ENCODE results near the gene MPIG6B. TPM values are rescaled to one million over a fixed set of nuclear protein-coding genes. Genes with fewer than 3 reads are reported as not detected.

The MPIG6B gene
- total and polyA plus RNA-seq, 2 donors from 2014 or later, result 0.60 TPM; not detected in 1

DNA sequence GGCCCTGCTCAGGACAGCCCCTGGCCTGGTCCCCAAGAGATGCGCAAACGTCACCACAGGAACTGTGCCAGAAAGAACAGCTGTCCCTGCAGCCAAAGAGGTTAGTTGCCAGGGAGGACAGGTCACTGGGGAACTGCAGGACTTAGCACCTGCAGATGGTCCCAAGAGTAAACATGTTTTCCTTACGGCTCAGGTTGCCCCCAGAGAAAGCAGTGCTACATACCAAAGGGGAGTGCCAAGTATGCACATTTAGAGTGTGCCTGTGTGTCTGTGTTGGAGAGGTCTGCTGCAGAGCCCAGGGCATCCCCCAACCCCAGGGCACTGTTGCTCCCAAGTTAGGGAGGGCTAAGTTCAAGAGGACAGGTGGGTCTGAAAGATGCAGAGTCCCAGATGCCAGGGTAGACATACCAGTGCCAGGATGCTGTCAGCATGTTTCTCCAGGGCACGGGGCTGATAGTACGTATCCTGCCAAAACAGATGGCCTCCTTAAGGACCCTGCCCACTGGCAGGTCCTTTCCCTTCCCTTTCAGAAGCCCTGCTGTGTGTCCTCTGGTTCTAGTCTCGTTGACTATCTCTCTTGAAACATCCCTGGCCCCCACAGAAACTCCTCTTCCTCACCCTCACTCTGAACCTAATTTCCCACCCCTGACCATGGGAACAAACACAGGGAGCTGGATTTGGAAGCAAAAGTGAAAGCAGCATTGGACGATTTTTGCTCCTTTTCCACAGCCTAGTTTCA lies 21.3 kb upstream of the MPIG6B start:
- TF ChIP-seq, protein P1, sequence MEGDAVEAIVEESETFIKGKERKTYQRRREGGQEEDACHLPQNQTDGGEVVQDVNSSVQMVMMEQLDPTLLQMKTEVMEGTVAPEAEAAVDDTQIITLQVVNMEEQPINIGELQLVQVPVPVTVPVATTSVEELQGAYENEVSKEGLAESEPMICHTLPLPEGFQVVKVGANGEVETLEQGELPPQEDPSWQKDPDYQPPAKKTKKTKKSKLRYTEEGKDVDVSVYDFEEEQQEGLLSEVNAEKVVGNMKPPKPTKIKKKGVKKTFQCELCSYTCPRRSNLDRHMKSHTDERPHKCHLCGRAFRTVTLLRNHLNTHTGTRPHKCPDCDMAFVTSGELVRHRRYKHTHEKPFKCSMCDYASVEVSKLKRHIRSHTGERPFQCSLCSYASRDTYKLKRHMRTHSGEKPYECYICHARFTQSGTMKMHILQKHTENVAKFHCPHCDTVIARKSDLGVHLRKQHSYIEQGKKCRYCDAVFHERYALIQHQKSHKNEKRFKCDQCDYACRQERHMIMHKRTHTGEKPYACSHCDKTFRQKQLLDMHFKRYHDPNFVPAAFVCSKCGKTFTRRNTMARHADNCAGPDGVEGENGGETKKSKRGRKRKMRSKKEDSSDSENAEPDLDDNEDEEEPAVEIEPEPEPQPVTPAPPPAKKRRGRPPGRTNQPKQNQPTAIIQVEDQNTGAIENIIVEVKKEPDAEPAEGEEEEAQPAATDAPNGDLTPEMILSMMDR (IDR thresholded peaks at IDR 0.05; ENCODE audit: borderline replicate concordance, extremely low read depth, insufficient read depth), result no peak
- Histone ChIP-seq H3K4me1 (ENCODE audit: control insufficient read depth in 2 of 3, insufficient read depth in 2 of 3, low read depth in 1 of 3, low read length in 3 of 3) (peaks cover 0 to 10% (median 9%) of the 10 kb centered on the region in 3 donors), H3K9me3 (ENCODE audit: control insufficient read depth in 2 of 3, insufficient read depth in 1 of 3, low read length in 3 of 3) (no peaks in the 10 kb centered on the region), H3K36me3 (ENCODE audit: control insufficient read depth in 2 of 3, insufficient read depth in 3 of 3, low read length in 3 of 3) (peaks cover 3 to 5% (median 4%) of the 10 kb centered on the region in 3 donors), H3K27me3 (ENCODE audit: control insufficient read depth, insufficient read depth, low read length) (no peaks in the 10 kb centered on the region), H3K27ac (ENCODE audit: low read depth in 2 of 2, low read length in 2 of 2) (no peak overlapping the region), H3K9ac (ENCODE audit: low read length in 3 of 3) (peak overlapping the region; percentile 81 to 96 (median 88)), H3K4me3 (ENCODE audit: low read length in 3 of 3) (peak overlapping the region; percentile 89 to 98 (median 96))
- peak in 3 of 5 donors; percentile 41 to 74 (median 52) for DNase-seq
- intact Hi-C loops (cut with DNase I), result no loop called here
- no peak for FAIRE-seq

DNA sequence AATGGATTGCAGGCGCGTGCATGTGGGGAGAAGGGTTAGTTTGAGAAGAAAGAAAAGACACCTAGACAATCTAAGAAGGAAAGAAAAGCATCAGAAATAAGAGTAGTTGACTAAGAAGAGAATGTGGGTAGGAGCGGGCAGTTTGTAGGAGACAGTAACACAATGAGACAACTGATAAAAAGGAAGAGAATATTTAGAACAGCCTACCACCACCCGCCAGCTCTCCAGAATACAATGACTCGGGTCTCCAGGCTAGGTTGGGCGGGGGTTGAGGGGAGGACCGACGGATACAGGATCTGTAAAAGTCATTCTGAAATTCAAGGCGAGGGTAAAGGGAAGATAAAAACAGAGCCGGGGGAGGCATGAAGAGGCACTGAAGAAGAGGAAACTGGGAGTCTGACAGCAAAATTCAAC lies 20.8 kb upstream of the MPIG6B start:
- Histone ChIP-seq H3K9ac (ENCODE audit: low read length in 3 of 3) (peak overlapping the region; percentile 81 to 96 (median 88)), H3K27me3 (ENCODE audit: control insufficient read depth, insufficient read depth, low read length) (no peaks in the 10 kb centered on the region), H3K9me3 (ENCODE audit: control insufficient read depth in 2 of 3, insufficient read depth in 1 of 3, low read length in 3 of 3) (no peaks in the 10 kb centered on the region), H3K4me3 (ENCODE audit: low read length in 3 of 3) (peak overlapping the region; percentile 89 to 98 (median 96)), H3K27ac (ENCODE audit: low read depth in 2 of 2, low read length in 2 of 2) (peak overlapping the region; percentile 92 to 95), H3K4me1 (ENCODE audit: control insufficient read depth in 2 of 3, insufficient read depth in 2 of 3, low read depth in 1 of 3, low read length in 3 of 3) (peaks cover 0 to 10% (median 9%) of the 10 kb centered on the region in 3 donors), H3K36me3 (ENCODE audit: control insufficient read depth in 2 of 3, insufficient read depth in 3 of 3, low read length in 3 of 3) (peaks cover 0 to 3% (median 3%) of the 10 kb centered on the region in 3 donors)
- intact Hi-C loops (cut with DNase I), result no loop called here
- FAIRE-seq (no peak), DNase-seq (no peak)
- TF ChIP-seq, protein P1 (IDR thresholded peaks at IDR 0.05; ENCODE audit: borderline replicate concordance, extremely low read depth, insufficient read depth), result no peak

DNA sequence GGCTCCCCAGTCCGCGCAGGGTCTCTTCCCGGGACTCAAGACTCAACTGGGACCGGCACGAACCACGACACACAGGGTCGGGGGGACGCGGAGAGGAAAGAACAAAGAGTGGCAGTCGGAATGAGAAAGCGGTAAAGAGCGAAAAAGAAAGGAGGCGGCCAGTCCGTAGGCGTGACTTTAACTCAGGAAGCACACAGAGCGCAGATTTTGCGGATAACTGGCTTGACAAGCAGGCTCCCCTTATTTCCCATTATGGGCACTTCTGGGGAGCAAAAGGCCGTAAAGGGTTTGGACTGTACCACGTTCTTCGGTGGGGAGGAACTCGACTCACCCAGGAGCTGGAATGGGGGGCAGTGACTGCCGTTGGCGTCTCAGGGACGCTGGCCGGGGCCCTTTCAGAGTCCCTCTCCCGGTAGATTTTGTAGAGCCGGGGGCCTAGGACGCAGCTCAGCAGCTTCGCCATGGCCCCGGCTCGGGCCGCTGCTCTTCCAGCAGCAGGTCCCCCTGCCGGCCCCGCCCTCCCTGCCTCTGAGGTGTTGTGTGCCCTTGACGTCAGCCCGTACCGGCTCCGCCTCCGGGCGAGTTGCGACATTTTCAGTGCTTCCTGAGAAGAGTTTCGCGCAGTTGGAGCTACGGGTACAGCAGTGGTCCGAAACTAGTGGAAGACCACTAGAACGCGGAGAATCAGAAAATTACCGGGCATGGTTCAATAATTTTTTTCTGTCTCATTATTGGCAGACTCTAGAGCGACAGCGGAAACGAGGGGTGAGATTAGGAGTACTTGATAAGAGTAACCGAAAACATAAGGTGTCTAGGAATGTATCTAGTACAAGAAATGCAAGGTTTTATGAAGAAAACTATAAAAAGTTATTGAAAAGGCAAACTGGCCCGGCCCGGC lies 20.1 kb upstream of the MPIG6B start, which contains the start of gene ABHD16A:
Gene ABHD16A, minus strand, starts transcription at position 506 of the 898 bp plus-strand sequence. Its CDS starts 43 bp downstream, at position 463.
- H3K9ac ChIP-seq (ENCODE audit: low read length in 3 of 3), result peak within 1 kb of the TSS; percentile 81 to 96 (median 88)
- peaks cover 0 to 3% (median 0%) of the 10 kb centered on the region in 3 donors for H3K36me3 ChIP-seq (ENCODE audit: control insufficient read depth in 2 of 3, insufficient read depth in 3 of 3, low read length in 3 of 3)
- H3K9me3 ChIP-seq (ENCODE audit: control insufficient read depth in 2 of 3, insufficient read depth in 1 of 3, low read length in 3 of 3), result no peaks in the 10 kb centered on the region
- peak within 1 kb of the TSS; percentile 89 to 98 (median 96) for H3K4me3 ChIP-seq (ENCODE audit: low read length in 3 of 3)
- TF ChIP-seq, protein P1 (IDR thresholded peaks at IDR 0.05; ENCODE audit: borderline replicate concordance, extremely low read depth, insufficient read depth), result peak; percentile 10
- DNase-seq (peak; percentile 99 to 100 (median 99)), FAIRE-seq (no peak)
- peak within 1 kb of the TSS; percentile 92 to 95 for H3K27ac ChIP-seq (ENCODE audit: low read depth in 2 of 2, low read length in 2 of 2)
- no peaks in the 10 kb centered on the region for H3K27me3 ChIP-seq (ENCODE audit: control insufficient read depth, insufficient read depth, low read length)
- H3K4me1 ChIP-seq (ENCODE audit: control insufficient read depth in 2 of 3, insufficient read depth in 2 of 3, low read depth in 1 of 3, low read length in 3 of 3), result peaks cover 0 to 10% (median 9%) of the 10 kb centered on the region in 3 donors
- intact Hi-C loops (cut with DNase I), result no loop called here

Data from kidney (tissue), 14 donors.